Activated CD8-positive, alpha-beta memory T cell treated with anti-CD3 and anti-CD28 coated beads for 48 hours (primary cell): Measurements from ENCODE around the gene LRRC4C.

Experiments used
- DNase-seq, 3 experiments: peaks; one replicate each; pipeline ENCODE4 v3.0.0-alpha.2; 2020; ENCODE audit warnings: low read depth in 2 of 3, low spot score in 2 of 3

The LRRC4C gene

DNA sequence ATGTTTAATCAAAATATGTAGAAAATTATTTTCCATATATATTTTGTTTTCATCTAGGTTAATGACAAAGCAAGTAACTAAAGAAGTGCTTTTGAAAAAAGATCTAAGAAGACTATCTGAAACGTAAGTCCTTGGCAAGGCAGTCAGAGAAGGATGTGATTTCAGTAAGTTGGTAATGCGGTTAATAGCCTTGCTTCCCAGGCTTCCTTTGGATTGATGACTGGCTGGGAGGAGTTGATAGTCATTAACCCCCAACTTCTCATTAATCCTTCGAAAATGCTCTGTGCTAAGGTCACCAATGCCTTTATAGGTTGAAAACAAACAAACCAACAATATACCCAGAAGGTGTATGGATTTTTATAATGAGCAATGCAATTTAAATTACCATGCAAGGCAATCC is 1326.5 kb downstream of the LRRC4C start:
- DNase-seq = no peak

DNA sequence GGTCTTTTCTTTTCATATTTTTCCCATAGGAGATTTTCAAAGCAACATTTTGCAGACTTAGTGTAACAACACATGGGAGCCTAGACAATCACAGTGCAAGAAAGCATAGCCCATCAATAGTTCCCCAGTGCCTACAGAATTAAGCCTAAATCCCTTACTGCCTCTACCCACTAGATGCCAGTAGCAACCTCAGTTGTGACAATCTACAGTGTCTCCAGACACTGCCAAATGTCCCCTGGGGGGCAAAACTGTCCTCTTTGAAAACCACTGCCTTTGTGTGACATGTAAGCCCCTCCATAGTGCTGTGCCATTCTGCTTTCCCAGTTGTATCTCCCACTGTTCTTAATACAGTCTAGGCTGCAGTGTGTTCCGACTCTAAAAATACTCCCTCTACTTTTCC is 1329.0 kb downstream of the LRRC4C start:
- no peak for DNase-seq

DNA sequence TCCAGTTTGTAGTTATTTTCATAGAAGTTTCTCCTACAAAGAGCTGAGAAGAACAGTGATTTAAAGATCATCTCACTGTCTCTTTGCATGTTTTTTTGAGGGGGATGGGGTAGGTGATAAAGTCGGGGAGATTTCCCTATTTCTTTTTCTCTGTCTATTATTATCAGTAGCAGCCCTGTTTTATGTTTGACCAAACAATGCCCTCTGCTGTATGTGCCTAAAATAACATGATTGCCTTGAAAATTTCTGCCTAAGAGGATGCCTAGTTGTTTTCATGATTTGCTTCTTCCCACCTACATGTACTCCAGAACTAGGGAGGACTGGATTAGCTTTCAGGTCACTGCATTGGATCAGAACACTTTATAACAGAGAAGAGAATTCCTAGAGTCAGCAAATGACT is 1330.2 kb downstream of the LRRC4C start:
- DNase-seq = no peak

DNA sequence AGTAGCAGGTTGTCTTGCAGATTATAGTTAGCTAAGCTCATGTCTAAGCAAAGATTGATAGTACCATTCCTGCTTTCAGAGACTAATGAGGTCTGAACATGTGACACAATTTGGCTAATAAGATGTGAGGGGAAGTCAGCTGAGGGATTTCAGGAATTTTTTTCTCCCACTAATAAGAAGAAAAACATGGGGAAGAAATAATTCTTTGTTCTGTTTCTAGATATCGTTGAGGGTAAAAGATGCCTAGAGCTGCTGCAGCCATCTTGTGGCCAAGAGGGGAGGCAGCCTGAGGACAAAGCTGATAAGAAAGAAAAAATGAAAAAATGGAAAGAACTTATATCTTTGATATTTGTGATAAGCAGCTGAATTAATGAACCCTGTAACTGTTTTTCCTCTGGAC is 1334.4 kb downstream of the LRRC4C start:
- DNase-seq = no peak

DNA sequence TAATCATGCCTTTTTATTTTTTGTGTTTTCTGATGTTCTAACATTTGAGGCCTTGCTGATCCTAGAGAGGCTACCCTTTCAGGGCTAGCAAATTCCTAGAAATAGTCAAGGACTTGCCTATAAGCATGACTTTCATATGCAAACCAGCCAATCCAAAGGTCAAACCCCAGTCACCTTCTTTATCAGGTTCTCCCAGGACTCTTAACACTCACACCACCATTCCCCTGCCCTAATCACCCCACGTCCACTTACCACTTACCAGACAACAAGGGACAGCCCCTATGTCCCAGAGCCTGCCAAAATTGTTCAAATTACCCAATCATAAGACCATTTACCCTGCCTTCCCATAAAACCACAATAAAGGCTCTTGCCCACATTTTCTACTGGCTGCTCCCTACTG is 1339.8 kb downstream of the LRRC4C start:
- no peak for DNase-seq

DNA sequence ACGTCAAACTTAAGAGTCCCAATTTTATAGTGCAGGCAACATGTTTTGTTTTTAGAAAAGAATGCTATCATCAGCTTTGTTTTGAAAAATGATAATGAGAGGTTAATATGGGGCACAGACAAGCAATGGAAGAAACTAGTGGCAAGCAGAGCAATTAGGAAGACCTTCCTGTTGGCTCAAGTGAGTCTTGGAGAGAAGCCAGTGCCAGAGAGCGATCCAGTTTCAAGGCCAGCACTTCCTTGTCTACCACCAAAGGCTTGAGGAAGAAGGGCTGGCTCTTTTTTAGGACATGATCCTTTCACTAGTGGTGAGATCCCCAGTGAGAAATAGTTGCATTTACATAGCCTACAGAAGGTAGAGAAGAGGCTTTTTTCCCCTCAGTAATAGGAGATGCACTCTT is 1340.7 kb downstream of the LRRC4C start:
- no peak for DNase-seq

DNA sequence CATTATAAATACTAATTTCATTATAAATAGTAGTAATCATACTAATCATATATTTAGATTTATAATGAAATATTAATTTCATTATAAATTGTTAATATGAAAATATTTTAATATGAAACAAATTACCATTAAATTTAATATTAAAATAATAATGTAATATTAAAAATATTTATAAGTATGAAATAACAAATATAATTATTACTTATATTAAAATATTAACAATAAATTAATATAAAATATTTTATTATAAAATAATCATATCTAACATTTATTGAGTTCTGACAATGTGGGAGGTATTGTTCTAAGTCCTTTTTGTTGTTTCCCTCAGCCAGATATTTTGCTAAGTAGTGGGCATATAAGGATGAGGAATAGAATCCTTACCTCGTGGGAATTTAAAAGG is 1341.4 kb downstream of the LRRC4C start:
- DNase-seq = no peak

DNA sequence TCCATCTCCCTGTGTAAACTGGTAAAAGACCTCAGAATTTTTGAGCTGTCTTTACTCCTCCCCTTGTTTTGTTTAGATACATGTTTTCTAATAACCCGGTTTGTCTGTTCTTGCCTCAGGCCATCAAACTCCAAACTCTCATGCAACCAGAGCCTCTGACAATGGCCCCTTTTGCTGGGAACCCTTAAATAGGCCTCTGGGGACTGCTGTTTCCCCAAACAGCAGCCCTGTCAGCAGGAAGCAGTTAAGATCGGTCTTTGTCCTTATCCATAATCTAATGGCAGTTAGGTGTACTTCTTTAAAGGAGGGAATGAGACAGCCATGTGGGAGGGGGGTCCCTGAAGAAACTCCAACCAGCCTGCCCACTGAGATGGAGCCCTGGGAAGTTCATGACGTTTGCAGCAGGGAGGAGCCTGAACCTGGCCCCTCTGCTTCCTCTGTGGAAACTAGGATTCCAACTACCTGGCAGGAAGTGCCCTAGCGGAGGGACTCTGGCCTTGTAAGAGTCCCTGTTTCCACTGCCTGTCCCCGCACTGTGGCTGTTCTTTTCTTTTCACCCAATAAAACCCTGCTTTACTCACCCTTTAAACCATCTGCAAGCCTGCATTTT is 1354.4 kb downstream of the LRRC4C start:
- no peak for DNase-seq

DNA sequence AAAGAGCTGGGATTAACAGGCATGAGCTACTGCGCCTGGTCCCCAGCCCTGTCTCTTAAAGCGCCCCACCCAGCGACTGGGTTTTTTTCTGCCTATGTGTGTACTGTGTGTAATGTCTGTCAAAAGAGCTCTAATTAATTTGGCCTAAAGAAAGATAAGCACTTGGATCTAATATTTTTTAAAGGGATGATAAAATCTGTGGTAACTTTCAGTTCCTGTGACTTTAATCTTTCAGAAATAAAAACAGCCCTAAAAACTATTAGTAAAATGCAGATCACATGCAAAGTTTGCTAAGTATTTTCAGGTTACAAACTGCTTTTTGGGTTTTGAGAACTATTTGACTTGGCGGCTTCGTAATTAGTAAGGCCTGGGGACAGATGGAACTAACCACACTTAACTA is 1358.7 kb downstream of the LRRC4C start:
- DNase-seq = no peak

DNA sequence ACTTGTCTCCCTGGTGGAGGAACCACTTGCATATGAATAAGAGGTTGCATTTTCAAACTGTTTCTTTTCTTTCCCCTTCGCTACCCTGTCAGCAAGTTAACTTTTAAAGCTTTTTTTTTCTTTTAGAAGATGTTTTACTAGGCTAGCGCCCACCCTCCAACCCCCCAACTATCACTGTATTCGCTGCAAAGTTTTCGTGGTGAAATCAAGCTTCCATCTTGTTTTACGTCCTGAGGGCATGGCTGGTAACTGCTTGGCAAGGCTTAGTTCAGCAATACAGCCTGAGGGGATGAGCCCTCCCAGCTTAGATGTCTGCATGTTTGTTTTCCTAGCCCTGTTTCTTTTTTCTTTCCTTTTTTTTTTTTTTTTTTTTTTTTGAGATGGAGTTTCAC is 1359.3 kb downstream of the LRRC4C start:
- DNase-seq = no peak

DNA sequence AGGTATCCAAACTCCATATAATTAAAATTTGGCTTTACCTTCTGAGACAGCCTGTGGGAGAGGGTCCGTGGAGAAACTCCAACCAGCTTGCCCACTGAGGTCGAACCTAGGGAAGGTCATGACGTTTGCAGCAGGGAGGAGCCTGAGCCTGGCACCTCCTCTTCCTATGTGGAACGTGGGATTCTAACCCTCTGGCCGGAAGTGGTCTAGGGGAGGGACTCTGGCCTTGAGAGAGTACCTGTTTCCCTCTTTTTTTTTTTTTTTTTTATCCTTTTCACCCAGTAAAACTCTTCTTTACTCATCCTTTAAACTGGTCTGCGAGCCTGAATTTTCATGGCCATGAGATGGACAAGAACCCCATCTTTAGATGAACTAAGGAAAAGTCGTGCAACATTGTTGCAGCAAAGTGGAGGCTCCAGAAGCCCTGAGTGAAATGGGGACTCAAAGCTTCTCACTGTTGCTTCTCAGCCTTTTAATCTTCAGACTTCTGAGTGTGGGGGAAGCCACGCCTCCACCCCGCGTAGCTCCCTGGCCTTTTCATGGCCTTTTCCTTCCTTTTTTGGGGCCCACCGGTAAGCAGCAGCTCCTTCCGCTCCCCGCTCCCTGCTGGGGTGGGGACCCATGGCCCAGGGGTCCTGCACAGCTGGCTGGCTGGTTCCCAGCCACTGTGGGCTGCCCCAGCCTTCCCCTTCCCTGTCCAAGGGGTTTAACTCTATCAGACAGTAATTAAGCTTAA is 1359.9 kb downstream of the LRRC4C start:
- DNase-seq = no peak

DNA sequence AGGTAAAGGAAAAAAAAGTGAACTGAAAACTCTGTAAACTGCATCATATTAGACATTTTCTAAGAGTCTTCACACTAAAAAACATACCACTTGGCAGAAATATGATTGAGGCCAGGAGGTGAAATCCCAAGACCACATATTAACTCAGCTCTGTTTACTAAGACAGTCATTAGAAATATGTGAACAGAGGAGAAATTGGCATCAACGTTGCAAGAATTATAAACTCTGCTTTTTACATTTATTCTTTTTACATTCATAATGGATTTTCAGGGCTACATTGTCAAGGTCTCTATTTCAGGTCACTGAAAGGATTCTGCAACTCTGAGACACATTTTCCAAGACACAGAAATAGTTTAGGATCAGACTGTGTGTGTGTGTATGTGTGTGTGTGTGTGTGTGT is 1364.0 kb downstream of the LRRC4C start:
- no peak for DNase-seq

DNA sequence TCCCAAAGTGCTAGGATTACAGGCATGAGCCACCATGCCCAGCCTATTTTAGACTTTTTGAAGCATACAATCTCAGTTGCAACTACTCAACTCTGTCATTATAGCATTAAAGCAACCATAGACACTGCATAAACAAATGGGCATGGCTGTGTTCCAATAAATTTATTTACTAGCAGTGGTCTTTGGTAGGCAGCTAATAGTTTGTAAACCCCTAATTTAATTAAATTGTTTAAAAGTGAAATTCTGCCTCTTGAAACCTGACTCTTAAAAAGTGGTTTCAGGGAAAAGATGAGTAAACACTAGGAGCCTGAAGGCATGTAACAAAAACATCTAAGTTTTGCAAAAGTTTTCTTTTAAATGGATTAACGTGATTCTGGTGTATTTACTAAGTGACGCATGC is 1364.5 kb downstream of the LRRC4C start:
- no peak for DNase-seq

DNA sequence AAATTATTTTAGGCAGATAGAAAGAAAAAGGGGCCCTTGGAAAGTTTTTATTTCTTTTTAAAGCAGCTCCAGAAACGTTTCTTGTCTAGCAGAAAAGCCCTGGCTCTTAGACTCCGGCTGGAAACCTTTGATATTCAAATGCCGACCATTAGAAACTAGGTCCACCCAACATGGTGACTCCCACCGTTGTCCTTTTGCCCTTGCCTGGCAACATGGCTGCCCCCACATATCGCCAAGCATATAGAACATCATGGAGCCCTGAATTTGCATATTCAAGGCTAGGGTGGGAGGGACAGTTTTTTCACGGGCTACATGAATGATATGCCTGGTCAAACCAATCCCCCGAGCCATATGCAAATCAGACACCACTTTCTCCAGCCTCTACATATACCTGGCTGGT is 1379.0 kb downstream of the LRRC4C start:
- no peak for DNase-seq
